GM21529 (cell line): ENCODE measurements around the gene ALDH3A2.
"Not testable (repeated sequence)": the region's sequence is repeated elsewhere in the genome, so short reads cannot be mapped to it uniquely, and the experiment has no call there.

Source experiments
- ATAC-seq: cut with Tn5 transposase; IDR thresholded peaks from one replicate; pipeline ENCODE4 v1.9.1; 2021; ENCODE audit not compliant: unreplicated experiment

Gene ALDH3A2

DNA sequence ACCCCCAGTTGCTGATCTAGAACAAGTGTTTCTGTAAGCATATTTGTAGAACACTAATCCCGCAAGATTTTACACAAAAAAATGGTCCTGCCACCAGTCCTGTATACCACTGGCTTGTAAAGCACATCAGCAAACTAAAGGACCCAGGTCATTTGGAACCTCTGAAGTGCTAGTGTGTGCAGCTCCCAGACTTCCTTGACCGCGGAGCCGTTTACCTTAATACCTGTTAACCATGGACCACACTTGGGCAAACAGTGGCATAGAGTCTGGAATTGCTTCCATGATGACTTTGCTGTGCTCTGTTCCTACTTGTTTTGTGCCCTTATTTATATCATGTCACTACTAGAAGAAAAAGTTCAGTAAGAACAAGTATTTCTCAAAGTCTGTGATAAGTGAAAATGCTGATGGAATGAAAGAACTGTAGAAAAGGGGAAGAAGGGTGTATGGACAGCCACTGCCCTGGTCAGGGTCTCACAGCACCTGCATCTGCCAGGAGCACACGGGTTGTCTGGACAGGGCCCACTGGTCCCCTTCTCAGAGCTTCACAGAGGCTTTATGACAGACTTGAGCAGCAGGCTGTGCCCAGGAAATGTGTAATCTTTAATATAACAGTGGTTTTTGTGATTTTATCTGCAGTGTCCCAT is 29.3 kb downstream of the ALDH3A2 start:
- ATAC-seq, result no peak

DNA sequence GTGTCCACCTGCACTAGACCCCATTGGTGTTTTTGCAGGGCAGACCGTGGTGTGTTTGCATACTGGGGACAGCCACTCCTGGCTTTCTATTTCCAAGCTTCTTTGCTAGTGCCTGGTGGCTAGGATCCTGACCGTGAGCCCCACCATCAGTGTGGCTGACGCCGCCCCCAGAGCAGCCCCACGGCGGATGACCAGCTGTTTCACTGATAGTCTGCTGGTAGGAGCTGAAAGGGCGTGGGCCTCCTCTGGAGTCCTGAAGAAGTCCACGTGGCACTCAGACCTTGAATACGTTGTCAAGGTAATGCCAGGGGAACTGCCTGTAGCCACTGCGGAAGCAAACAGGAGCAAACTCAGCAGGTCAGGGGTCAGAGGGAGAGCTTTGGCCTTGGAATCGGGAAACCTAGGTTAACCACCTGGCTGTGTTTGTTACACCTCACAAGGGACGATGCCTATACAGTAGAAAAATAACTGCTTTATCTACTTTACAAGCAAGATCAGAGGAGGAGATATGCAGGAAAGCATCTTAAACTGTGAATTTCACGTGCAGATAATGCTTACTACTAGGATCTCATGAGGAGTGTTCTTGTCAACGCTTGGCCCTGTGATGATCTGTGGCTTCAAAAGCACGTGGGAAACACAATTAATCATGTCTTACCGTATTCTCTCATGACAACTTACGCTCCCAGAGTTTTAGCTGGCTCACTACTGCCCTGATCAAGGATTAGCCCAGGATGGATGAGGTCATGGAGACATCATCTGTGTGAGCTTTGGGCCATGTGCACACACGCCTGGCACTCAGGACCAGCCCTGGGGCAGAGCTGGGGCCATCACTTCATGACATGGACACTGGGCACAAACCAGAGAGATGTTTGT is 30.3 kb downstream of the ALDH3A2 start:
- ATAC-seq, result no peak

- ATAC-seq, result no peak
Measured at GRCh38 chr17:19683117-19683516, 34.6 kb downstream of the ALDH3A2 start.

DNA sequence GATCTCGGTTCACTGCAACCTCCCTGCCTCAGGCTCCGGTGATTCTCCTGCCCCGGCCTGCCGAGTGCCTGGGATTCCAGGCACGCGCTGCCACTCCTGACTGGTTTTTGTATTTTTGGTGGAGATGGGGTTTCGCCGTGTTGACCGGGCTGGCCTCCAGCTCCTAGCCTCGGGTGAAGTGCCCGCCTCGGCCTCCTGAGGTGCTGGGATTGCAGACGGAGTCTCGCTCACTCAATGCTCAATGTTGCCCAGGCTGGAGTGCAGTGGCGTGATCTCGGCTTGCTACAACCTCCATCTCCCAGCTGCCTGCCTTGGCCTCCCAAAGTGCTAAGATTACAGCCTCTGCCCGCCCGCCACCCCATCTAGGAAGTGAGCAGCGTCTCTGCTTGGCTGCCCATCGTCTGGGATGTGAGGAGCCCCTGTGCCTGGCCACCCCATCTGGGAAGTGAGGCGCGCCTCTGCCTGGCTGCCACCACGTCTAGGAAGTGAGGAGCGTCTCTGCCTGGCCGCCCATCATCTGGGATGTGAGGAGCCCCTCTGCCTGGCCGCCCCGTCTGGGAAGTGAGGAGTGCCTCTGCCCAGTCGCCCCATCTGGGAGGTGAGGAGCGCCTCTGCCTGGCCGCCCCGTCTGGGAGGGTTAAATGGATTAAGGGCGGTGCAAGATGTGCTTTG is 36.5 kb downstream of the ALDH3A2 start:
- ATAC-seq, result not testable (repeated sequence)

- no peak for ATAC-seq
Measured at GRCh38 chr17:19686400-19687090, 38.0 kb downstream of the ALDH3A2 start.

DNA sequence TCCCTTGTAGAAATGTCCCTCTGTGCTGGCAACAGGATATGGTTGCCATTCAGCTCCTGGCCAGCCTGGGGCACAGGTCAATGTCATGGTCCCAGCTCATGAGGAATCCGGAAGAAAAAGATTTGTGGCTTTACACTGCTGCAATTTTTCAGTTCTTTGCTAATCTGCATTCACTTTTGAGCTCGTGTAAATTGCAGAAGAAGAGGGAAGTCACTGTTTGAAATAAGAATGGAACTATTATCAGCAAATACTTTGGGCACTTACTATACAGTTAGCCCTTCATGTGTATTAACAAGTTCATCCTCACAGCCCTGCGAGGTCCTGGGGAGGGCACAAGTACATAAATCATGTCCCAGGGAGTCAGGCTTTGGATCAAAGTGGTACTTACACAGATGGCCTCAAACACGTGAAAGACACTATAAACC is 53.7 kb downstream of the ALDH3A2 start:
- no peak for ATAC-seq

- no peak for ATAC-seq
Measured at GRCh38 chr17:19703106-19703827, 54.7 kb downstream of the ALDH3A2 start.

DNA sequence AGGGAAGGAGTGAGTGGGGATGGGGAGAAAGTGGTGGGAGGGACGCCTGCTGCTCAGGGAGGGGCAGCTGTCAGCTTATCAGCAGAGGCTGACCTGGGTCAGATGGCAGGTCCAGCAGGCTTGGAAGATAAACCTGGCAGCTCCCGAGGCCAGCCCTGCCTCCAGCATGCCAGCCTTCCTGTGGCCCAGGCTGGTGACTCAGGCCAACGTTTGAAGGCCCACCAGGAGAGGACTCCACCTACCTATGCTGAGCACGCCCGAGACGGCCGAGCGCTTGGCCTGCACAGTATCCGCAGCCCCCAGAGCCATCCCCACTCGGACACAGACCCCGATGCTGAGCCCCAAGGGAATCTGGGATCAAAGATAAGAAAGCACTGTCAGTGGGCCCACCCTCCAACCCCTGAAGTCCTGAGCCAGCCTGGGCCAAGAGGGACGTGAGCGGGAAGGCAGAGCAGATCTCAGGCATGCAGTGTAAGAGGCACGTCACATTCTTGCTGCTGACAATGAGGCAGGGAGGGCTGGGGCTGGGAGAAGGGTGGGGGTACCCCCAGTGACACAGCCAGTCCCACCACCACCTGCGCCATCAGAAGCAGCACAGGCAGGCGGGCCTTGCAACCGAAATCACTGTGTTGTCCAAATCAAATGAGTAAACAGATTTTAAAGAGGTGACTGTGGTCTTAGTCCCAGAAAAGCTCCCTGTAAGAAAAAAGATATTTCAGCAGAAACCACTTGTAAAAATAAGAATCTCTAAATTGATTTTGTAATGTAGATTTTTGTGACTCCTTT is 55.5 kb downstream of the ALDH3A2 start:
- no peak for ATAC-seq

DNA sequence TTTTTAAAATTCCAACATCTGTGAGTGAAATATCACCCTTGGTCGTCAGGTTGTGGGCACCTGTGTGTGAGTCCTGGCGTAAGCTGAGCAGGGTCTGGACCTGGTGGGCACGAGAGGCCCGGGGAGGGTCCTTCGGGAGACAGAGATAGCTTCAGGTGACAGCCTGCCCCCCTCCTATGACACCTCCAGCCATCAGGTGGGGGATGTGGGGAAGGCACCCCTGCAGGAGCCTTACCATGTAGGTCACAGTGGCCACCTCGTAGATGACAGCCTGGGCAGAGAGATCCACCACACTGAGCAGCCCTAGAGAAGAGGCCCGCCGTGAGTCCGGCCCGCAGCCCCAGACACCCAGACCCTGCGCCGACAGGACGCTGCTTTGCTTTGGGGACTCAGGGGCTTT is 56.6 kb downstream of the ALDH3A2 start:
- no peak for ATAC-seq

- no peak for ATAC-seq
Measured at GRCh38 chr17:19705771-19706770, 57.5 kb downstream of the ALDH3A2 start.

- ATAC-seq, result no peak
Measured at GRCh38 chr17:19706791-19707727, 58.5 kb downstream of the ALDH3A2 start.

GRCh38 chr17:19707728-19708221 is 59.2 kb downstream of the ALDH3A2 start:
- ATAC-seq, result no peak

GRCh38 chr17:19708431-19709175 is 60.1 kb downstream of the ALDH3A2 start:
- ATAC-seq, result no peak

DNA sequence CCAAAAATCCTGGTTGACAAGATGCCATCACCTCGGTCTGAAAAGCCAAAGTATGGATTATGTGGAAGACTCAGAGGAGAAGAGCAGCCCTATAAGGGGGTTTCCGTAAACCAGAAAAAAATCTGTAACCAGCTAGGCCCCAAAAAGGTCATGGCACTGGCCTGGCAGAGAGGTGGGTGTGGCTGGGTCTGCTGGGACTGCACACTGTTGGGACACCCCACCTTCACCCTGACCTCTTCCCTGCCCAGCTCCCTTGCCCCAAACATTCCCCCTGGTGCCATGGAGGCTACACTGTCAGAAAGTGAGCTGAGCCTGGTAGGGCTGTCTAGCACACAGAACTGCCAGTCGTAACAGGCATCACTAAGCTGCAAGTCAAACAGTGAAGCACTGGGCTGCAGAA is 61.3 kb downstream of the ALDH3A2 start:
- ATAC-seq, result no peak

DNA sequence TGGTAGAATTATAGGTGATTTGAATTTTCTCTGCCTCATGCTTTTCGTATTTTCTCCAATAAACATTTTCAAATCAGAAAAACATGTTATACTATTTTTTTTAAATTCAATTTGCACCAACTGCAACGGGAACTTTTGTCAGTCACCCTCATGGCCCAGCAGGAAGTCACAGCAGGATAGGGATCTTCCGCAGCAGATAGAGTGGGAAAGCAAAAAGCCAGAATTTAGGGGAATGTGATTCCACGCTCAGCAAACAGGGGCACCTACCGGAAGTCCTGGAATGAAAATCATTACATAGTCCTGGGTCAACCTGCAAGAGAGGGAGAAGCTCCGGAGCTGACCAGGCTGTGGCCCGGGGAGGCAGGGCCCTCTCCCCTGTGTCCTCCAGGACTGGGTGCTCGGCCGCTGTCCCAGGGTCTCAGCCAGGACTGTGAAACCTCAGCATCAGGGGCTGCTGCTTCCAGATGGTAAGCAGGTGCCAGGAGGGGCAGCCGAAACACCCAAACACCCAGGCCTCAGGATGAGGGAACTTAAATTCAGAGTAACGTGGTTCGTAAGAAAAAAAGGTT is 64.0 kb downstream of the ALDH3A2 start:
- ATAC-seq, result no peak

GRCh38 chr17:19713462-19713861 is 64.9 kb downstream of the ALDH3A2 start:
- ATAC-seq, result no peak
